Measurements from ENCODE around the gene FAM162B.

The FAM162B gene

DNA sequence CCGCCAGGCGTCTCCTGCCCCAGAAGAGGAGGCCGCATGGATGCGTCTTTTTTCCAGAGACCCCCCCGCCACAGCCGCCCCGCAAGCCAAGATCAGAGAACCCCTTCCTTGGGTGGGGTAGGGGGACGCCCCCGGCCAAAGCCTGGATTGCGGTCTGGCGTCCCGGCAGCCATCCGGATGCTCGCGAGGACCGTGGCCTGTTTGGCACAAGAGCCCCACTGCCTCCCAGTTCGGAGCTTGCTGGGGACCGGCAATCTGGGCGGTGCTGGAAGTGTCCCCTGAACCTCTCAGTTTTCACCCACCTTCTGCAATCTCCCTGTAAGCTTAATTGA lies 924 bp downstream of the FAM162B start:
- H3K27ac ChIP-seq: no peak overlapping the region
- TF ChIP-seq, protein P1, sequence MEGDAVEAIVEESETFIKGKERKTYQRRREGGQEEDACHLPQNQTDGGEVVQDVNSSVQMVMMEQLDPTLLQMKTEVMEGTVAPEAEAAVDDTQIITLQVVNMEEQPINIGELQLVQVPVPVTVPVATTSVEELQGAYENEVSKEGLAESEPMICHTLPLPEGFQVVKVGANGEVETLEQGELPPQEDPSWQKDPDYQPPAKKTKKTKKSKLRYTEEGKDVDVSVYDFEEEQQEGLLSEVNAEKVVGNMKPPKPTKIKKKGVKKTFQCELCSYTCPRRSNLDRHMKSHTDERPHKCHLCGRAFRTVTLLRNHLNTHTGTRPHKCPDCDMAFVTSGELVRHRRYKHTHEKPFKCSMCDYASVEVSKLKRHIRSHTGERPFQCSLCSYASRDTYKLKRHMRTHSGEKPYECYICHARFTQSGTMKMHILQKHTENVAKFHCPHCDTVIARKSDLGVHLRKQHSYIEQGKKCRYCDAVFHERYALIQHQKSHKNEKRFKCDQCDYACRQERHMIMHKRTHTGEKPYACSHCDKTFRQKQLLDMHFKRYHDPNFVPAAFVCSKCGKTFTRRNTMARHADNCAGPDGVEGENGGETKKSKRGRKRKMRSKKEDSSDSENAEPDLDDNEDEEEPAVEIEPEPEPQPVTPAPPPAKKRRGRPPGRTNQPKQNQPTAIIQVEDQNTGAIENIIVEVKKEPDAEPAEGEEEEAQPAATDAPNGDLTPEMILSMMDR (conservative IDR thresholded peaks at IDR 0.05; ENCODE audit: low read depth): no peak
- no peak for DNase-seq (ENCODE audit: low spot score)
- CTCF ChIA-PET: no interaction called here
- POLR2A ChIA-PET (ENCODE audit: low non-redundant PET): no interaction called here

GRCh38 chr6:116763906-116764628 lies 1.5 kb downstream of the FAM162B start:
- no peak for DNase-seq (ENCODE audit: low spot score)
- ChIA-PET POLR2A (ENCODE audit: low non-redundant PET) (no interaction called here), CTCF (interaction anchor here (0.6 kb wide), 1 partner anchor 291 kb away, joined by 4 read pairs; no protein-coding TSS in a partner anchor)
- TF ChIP-seq, protein P1 (conservative IDR thresholded peaks at IDR 0.05; ENCODE audit: low read depth): no peak
- no peak overlapping the region for H3K27ac ChIP-seq

- no peak for DNase-seq (ENCODE audit: low spot score)
- no peak overlapping the region for H3K27ac ChIP-seq
- POLR2A ChIA-PET (ENCODE audit: low non-redundant PET): no interaction called here
- TF ChIP-seq, protein P1 (conservative IDR thresholded peaks at IDR 0.05; ENCODE audit: low read depth): no peak
- CTCF ChIA-PET: no interaction called here
Measured at GRCh38 chr6:116763048-116763447, 2.5 kb downstream of the FAM162B start.

- DNase-seq (ENCODE audit: low spot score): no peak
- no peak overlapping the region for H3K27ac ChIP-seq
- CTCF ChIA-PET: no interaction called here
- TF ChIP-seq, protein P1 (conservative IDR thresholded peaks at IDR 0.05; ENCODE audit: low read depth): no peak
- POLR2A ChIA-PET (ENCODE audit: low non-redundant PET): no interaction called here
Measured at GRCh38 chr6:116762235-116762634, 3.3 kb downstream of the FAM162B start.

DNA sequence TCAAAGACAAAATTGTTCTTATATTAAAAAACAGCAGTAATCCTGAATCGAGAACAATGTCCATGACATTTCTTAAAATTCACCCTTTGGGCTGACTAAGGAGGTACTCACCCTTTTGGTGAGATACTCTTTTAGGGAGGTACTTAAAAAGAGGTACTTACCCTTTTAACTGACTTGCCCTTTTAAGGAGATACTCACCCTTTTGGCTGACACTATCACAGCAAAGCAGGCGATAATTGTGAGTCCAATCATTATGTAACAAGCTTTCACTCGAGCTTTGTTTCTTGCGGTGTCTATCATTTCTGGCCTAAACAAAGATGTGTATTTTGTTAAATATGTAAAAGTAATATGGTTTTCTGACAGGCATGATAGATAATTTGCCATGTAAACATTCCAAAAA lies 3.7 kb downstream of the FAM162B start:
- POLR2A ChIA-PET (ENCODE audit: low non-redundant PET): no interaction called here

GRCh38 chr6:116745176-116745575 lies 20.3 kb downstream of the FAM162B start:
- POLR2A ChIA-PET (ENCODE audit: low non-redundant PET): no interaction called here
- TF ChIP-seq, protein P1 (conservative IDR thresholded peaks at IDR 0.05; ENCODE audit: low read depth): no peak
- CTCF ChIA-PET: no interaction called here
- DNase-seq (ENCODE audit: low spot score): no peak
- no peak overlapping the region for H3K27ac ChIP-seq

More for the DNA sequence above, 3.7 kb downstream of the FAM162B start:
- H3K27ac ChIP-seq: no peak overlapping the region
- CTCF ChIA-PET: no interaction called here
- no peak for DNase-seq (ENCODE audit: low spot score)
- TF ChIP-seq, protein P1 (conservative IDR thresholded peaks at IDR 0.05; ENCODE audit: low read depth): no peak

Data from RWPE1 (cell line).